ENCODE results near the gene GNPDA1. TPM values are rescaled to one million over a fixed set of nuclear protein-coding genes. Genes with fewer than 3 reads are reported as not detected.

Gene GNPDA1
- total and polyA plus RNA-seq, 5 experiments from 2014 or later: 27.3 to 51.0 (median 40.9) TPM

DNA sequence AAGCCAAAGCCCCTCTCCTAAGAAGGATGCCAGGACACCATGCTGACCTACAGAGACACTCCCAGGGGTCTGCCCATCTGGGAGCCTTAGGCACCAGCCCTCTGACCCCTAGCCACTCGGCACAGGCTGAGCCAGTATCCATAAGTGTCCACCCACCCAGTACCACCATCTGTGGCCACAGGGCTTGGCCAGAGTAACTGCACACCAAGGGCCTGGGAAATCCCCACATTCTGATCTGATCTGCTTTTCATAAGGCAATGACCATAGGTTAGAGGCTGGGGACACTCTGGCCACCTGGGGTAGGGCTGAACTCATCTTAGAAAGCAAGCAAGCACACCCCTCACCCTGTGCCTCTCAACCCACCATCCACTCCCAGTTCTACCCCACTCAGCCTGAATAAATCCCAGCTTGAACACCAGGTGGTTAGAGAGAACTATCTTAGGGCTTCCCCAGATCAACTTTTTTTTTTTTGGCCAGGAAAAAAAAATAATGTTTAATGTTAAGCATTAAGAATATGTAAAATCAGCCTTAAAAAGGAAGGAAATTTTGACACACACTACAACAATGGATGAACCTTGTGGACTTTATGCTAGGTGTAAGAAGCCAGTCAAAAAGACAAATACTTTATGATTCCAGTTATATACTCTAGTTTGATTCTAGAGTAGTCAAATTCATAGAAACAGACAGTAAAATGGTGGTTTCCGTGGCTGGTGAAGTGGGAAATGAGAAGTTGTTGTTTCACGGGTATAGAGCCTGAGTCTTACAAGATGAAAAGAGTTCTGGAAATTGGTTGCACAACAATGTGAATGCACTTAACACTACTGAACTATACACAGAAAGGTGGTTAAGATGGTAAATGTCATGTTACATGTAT is 6.2 kb downstream of the GNPDA1 start:
- H3K27me3 Mint-ChIP-seq: no peaks in the 10 kb centered on the region
- no peaks in the 10 kb centered on the region for H3K9me3 Mint-ChIP-seq
- POLR2A ChIA-PET: interaction anchor here (0.6 to 1.4 kb wide), 7 partner anchors 10 to 94 kb away, joined by 3 to 5 read pairs (median 3); no protein-coding TSS in a partner anchor
- DNase-seq: peak in 4 of 10 donors; percentile 29 to 70 (median 54)
- peaks cover 15 to 74% (median 54%) of the 10 kb centered on the region in 4 donors for H3K4me1 Mint-ChIP-seq
- H3K4me3 Mint-ChIP-seq: peak overlapping the region in 9 of 10 donors; percentile 34 to 77 (median 55)
- H3K36me3 Mint-ChIP-seq: peaks cover 0 to 38% (median 10%) of the 10 kb centered on the region in 3 donors
- peak; percentile 85 to 88 for ATAC-seq
- peak overlapping the region; percentile 42 to 97 (median 89) for H3K27ac Mint-ChIP-seq

DNA sequence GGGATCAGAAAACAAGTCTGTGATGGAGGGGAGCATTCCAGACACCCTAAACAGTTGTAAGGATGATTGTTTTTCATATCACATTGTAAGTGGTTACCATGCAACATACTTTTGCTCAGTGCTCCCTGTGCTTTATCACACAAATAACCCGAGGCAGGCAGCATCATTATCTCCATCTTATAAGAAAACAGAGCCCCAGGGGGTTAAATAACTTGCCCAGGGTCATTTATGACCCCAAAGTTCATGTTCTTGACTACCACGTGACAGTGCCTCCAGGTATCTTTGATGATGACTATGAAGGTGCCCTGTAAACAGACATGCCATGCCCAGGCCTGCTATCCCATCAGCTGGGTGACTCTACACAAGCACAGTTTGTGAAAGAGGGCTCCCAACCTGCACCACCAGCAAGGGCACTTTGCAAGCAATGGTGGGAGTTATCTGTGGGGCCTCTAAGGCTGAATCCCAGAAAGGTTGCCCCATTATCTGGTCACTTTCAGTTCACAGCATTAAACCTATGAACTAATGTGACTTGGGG is 9.5 kb downstream of the GNPDA1 start:
- no peak for DNase-seq
- no peaks in the 10 kb centered on the region for H3K27me3 Mint-ChIP-seq
- H3K36me3 Mint-ChIP-seq: peaks cover 0 to 45% (median 17%) of the 10 kb centered on the region in 3 donors
- no peaks in the 10 kb centered on the region for H3K9me3 Mint-ChIP-seq
- H3K4me3 Mint-ChIP-seq: peak overlapping the region in 2 of 10 donors; percentile 46 to 73
- H3K27ac Mint-ChIP-seq: peak overlapping the region; percentile 12 to 93 (median 78)
- peaks cover 17 to 56% (median 46%) of the 10 kb centered on the region in 4 donors for H3K4me1 Mint-ChIP-seq
- ATAC-seq: no peak
- POLR2A ChIA-PET: interaction anchor here (1.1 kb wide), 1 partner anchor 9 kb away, joined by 4 read pairs; the partner anchor contains the start of gene GNPDA1

DNA sequence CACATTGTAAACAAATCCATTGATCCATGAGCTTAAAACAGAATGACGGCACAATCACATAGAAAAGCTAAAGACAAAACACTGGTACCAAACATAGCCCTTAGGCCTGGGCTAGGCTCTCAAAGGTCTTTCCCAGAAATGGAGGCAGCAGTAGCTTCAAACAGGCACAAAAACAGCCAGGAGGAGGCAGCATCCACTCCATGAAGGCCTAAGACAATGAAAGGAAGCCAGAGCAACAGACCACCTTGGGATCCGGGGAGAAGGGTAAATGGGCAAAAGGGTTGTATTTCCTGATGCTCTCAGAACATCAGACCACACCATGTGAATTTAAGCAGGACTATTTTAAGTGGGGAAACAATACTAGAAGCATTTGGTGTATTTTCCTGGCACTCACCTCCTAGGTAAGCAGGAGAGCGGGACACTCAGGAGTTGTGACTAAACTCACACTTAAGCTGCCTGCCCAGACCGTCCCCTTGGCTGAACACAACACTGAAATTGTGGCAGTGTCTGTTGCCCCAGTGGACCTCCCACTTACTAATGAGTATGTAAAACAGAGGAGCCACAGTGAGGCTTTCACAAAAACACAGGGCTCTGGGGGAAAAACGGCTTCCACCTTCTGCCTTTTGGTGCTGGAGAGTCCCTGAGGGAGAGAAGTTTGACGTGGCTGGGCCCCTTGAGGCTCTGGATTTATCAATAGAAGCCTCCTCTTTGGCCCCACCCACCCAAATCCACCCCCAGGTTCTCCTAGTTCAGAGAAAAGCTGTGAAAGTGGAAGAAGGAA is 11.9 kb downstream of the GNPDA1 start:
- H3K27me3 Mint-ChIP-seq: no peaks in the 10 kb centered on the region
- ATAC-seq (no peak), DNase-seq (peak in 1 of 10 donors; percentile 22)

DNA sequence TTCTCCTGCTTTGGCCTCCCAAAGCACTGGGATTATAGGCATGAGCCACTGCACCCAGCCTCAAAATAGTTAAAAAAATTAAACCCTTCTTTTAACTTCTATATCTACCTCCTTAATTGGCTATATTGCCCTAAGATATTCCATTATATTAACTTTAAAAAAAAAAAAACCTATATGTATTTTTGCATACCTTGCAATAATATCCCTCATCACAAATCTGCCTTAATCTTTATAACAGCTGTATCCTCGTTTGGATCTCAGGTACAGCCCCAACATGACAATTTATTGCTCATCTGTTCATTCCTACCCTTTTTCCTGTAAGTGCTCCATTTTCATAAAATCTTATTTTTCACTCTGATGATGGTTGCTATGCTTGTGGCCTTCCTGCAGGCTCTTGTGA is 12.7 kb downstream of the GNPDA1 start:
- Mint-ChIP-seq H3K9me3 (no peaks in the 10 kb centered on the region), H3K27me3 (no peaks in the 10 kb centered on the region), H3K36me3 (peaks cover 0 to 53% (median 10%) of the 10 kb centered on the region in 3 donors), H3K4me3 (no peak overlapping the region), H3K4me1 (peaks cover 15 to 24% (median 16%) of the 10 kb centered on the region in 4 donors), H3K27ac (peak overlapping the region in 4 of 10 donors; percentile 23 to 67 (median 54))
- ATAC-seq: no peak
- no peak for DNase-seq
- POLR2A ChIA-PET: interaction anchor here (0.6 to 1.0 kb wide), 5 partner anchors 10 to 180 kb away, joined by 3 read pairs; partner anchors contain the start of gene RNF14

More for the DNA sequence above, 11.9 kb downstream of the GNPDA1 start:
- POLR2A ChIA-PET: interaction anchor here (0.6 to 1.0 kb wide), 5 partner anchors 11 to 179 kb away, joined by 3 read pairs; partner anchors contain the start of gene RNF14
- Mint-ChIP-seq H3K4me1 (peaks cover 14 to 32% (median 23%) of the 10 kb centered on the region in 4 donors), H3K4me3 (no peak overlapping the region), H3K36me3 (peaks cover 0 to 53% (median 14%) of the 10 kb centered on the region in 3 donors), H3K9me3 (no peaks in the 10 kb centered on the region), H3K27ac (peak overlapping the region in 7 of 10 donors; percentile 23 to 70 (median 49))

DNA sequence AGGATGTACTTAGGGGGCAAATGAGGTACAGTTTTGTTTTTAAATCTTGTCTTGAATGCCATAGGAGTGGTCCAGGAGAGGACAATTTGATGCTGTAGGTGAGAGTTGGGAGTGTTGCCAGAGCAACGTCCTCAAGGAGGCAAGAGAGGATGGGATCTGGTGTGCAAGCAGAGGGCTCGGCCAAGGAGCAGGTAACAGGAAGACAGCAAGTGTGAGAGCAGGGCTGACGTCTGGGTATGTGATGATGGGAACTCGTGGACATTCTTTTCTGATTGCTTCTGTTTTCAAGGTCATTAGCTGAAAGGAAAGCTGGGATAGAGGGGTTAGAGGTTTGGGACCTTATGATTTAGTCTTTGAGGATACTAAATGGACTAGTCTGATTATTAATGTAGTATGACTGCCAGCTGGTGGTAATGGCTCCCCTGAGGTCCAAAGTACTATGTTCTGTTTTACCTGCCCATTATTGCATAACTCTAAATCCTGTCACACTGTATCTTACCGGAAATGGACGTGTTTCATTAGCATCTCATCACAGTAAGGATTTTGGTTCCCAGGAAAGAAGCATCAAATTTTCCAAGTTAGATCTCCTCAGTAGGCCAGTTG is 15.4 kb downstream of the GNPDA1 start:
- H3K4me3 Mint-ChIP-seq: no peak overlapping the region
- H3K27me3 Mint-ChIP-seq: no peaks in the 10 kb centered on the region
- POLR2A ChIA-PET: interaction anchor here (1.2 kb wide), 1 partner anchor 10 kb away, joined by 3 read pairs; no protein-coding TSS in a partner anchor
- peaks cover 0 to 53% (median 8%) of the 10 kb centered on the region in 3 donors for H3K36me3 Mint-ChIP-seq
- no peaks in the 10 kb centered on the region for H3K9me3 Mint-ChIP-seq
- peak overlapping the region in 4 of 10 donors; percentile 16 to 27 (median 22) for H3K27ac Mint-ChIP-seq
- H3K4me1 Mint-ChIP-seq: peaks cover 2 to 21% (median 6%) of the 10 kb centered on the region in 4 donors
- ATAC-seq: no peak
- DNase-seq: no peak

DNA sequence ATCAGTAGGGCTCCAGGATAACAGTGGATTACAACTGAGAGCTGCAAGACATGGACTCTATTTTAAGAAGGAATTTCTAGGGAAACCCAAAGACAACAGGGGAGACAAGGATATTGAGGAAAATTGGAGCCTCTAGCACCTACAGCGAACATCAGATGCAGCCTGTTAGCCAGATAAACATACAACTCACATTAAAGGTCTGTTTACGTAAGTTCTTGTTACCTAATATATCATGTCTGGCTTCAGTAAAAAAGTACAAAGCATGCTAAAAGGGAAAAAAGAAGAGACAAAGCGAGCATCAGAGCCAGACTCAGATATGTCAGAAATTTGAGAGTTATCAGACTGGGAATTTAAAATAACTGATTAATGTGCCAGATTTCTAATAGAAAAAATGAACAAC is 17.2 kb downstream of the GNPDA1 start:
- no peak overlapping the region for H3K4me3 Mint-ChIP-seq
- no peaks in the 10 kb centered on the region for H3K27me3 Mint-ChIP-seq
- POLR2A ChIA-PET: interaction anchor here (0.5 to 1.4 kb wide), 4 partner anchors 85 to 317 kb away, joined by 4 to 7 read pairs (median 5); partner anchors contain the start of gene NDFIP1
- no peak for ATAC-seq
- H3K4me1 Mint-ChIP-seq: peaks cover 4 to 19% (median 6%) of the 10 kb centered on the region in 4 donors
- no peak for DNase-seq
- H3K27ac Mint-ChIP-seq: peak overlapping the region in 1 of 10 donors; percentile 66
- H3K36me3 Mint-ChIP-seq: peaks cover 0 to 48% (median 8%) of the 10 kb centered on the region in 3 donors
- no peaks in the 10 kb centered on the region for H3K9me3 Mint-ChIP-seq

DNA sequence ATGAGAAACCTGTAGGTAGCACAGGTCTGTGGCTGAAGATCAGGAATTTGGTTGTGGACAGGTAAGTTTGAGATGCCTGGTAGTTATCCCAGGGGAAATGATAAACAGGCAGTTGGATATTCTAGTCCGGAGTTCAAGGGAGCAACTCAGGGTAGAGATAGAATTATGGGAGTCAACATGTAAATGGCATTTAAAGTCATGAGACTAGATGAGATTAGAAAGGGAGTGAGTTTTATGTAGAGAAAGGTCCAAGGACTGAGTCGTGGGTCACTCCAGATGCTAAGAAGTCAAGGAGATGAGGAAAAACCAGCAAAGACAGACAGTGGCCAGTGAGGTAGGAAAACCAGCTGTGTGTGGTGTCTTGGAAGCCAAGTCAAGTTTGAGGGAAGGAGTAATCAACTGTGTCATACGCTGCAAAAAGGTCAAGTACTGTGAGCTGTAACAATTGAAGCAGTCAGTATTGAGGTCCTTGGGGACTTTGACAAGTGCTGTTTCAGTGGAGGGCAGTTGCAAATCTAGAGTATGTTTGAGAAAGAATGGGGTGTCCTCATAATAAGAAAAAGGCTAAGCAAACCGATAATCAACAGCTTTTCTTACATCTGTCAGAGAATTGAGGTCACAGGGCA is 18.2 kb downstream of the GNPDA1 start:
- DNase-seq (no peak), ATAC-seq (no peak)
- H3K27me3 Mint-ChIP-seq: no peaks in the 10 kb centered on the region
- H3K4me3 Mint-ChIP-seq: no peak overlapping the region
- peaks cover 4 to 19% (median 6%) of the 10 kb centered on the region in 4 donors for H3K4me1 Mint-ChIP-seq
- H3K36me3 Mint-ChIP-seq: peaks cover 0 to 51% (median 6%) of the 10 kb centered on the region in 3 donors
- POLR2A ChIA-PET: interaction anchor here (0.7 to 1.4 kb wide), 3 partner anchors 13 to 318 kb away, joined by 3 to 7 read pairs (median 5); partner anchors contain the start of gene NDFIP1
- H3K27ac Mint-ChIP-seq: peak overlapping the region in 4 of 10 donors; percentile 5 to 77 (median 46)
- H3K9me3 Mint-ChIP-seq: no peaks in the 10 kb centered on the region

DNA sequence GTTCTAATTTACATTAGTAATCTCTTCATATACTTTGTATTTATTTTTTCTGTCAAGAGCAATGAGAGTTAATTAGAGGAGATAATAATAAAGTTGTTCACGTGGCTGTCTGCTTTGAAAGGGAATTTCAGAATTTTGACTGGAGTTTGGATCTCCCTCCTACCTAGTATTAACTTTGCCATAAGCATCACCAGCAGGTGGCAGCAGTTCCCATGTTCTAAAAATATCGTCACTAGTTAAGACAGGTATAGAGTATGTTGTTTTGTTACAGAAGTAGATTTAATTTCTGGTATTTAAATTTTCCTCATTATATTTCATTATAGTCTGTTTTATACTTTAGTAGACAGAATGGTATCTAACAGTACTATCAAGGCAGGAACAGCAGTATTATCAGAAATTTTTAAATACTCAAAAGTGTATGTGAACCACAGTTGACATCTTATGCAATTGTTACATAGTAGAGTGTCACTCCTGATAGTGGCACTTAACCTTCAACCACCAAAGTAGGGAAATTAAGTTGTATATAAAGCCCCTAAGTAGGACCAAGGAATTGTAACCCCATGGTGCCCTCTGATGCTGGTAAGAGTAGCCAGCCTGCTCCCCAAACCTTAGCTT is 20.4 kb downstream of the GNPDA1 start:
- H3K4me1 Mint-ChIP-seq: peaks cover 4 to 19% (median 6%) of the 10 kb centered on the region in 4 donors
- H3K27ac Mint-ChIP-seq: peak overlapping the region in 2 of 10 donors; percentile 46 to 61
- no peaks in the 10 kb centered on the region for H3K9me3 Mint-ChIP-seq
- no peak overlapping the region for H3K4me3 Mint-ChIP-seq
- peaks cover 0 to 59% (median 1%) of the 10 kb centered on the region in 3 donors for H3K36me3 Mint-ChIP-seq
- ATAC-seq (peak; percentile 87), DNase-seq (peak; percentile 56 to 86 (median 75))
- H3K27me3 Mint-ChIP-seq: no peaks in the 10 kb centered on the region
- POLR2A ChIA-PET: interaction anchor here (0.5 to 1.8 kb wide), 4 partner anchors 29 to 180 kb away, joined by 3 to 4 read pairs (median 4); partner anchors contain the start of gene NDFIP1

DNA sequence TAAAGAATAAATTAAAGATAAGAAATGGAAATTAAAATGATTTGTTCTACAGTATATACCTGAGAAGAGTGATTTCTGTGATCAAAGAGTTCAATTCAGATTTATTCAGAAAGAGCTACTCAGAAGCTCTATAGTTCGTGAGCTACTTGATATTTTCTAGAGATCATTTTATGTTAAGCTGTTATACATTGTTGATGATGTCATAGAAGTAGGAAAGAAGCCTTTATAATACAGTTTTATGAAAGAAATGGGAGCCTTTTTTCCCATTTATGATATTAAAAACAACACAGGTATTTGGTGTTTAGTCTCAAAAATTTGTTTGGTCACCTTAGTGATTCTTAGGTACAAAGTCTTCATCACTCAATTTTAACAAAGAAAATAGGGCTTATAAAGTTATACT is 23.1 kb downstream of the GNPDA1 start:
- Mint-ChIP-seq H3K4me1 (peaks cover 4 to 16% (median 9%) of the 10 kb centered on the region in 4 donors), H3K36me3 (peaks cover 0 to 74% (median 0%) of the 10 kb centered on the region in 3 donors), H3K4me3 (no peak overlapping the region), H3K27me3 (no peaks in the 10 kb centered on the region), H3K27ac (no peak overlapping the region), H3K9me3 (no peaks in the 10 kb centered on the region)
- POLR2A ChIA-PET: interaction anchor here (0.6 to 2.7 kb wide), 7 partner anchors 11 to 324 kb away, joined by 3 to 9 read pairs (median 4); partner anchors contain the start of gene RNF14
- no peak for ATAC-seq
- no peak for DNase-seq

DNA sequence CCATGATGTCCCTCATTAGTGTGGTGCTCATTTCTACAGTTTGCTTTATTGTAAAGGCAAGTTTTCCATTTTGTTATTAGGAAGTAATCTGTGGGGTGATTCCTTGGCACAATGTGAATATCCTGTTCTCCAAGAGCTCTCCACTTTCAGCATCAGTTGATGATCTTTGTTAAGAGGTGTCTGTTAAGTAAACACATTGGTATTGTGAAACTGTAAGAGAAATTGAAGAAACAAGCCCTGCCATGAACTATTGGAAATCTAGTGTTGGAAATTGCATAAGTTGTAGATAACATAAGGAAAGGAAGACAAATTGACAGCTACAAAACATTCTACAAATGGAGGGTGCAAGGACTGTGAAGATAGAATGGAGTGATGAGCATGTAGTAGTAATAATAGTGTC is 26.8 kb downstream of the GNPDA1 start:
- H3K27me3 Mint-ChIP-seq: no peaks in the 10 kb centered on the region
- peaks cover 0 to 83% (median 3%) of the 10 kb centered on the region in 3 donors for H3K36me3 Mint-ChIP-seq
- no peak overlapping the region for H3K4me3 Mint-ChIP-seq
- H3K27ac Mint-ChIP-seq: peak overlapping the region in 2 of 10 donors; percentile 9 to 13
- H3K9me3 Mint-ChIP-seq: no peaks in the 10 kb centered on the region
- POLR2A ChIA-PET: no interaction called here
- DNase-seq: no peak
- H3K4me1 Mint-ChIP-seq: peaks cover 0 to 8% (median 2%) of the 10 kb centered on the region in 4 donors
- no peak for ATAC-seq

DNA sequence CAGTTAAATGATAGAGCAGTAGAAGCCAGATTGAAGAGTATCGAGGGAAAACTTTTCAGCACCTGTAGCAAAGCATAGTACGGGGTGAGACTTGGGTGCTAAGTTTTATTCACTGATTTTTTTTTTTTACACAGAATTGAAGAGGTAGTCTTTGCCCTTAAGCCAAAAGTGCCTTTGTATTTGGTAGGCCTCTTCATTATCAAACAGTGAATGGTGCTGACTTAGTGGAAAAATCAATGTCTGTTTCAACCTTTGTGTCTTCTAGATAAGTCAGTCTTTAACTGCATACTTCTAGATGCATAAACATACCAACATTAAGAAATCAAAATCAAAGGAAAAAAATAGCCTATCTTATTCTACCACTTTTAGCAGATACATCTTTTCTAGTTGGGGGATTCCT is 30.2 kb downstream of the GNPDA1 start:
- POLR2A ChIA-PET: no interaction called here
- H3K4me1 Mint-ChIP-seq: peaks cover 0 to 8% (median 3%) of the 10 kb centered on the region in 4 donors
- no peak overlapping the region for H3K27ac Mint-ChIP-seq
- H3K36me3 Mint-ChIP-seq: peaks cover 0 to 92% (median 12%) of the 10 kb centered on the region in 3 donors
- no peak for ATAC-seq
- H3K27me3 Mint-ChIP-seq: no peaks in the 10 kb centered on the region
- no peak overlapping the region for H3K4me3 Mint-ChIP-seq
- no peaks in the 10 kb centered on the region for H3K9me3 Mint-ChIP-seq
- no peak for DNase-seq

Measured in naive thymus-derived CD8-positive, alpha-beta T cell (primary cell).